Spleen (tissue), 7 donors: ENCODE measurements around the gene GMDS.

Experiments used
- POLR2A ChIP-seq, 3 donors: fragments of 450-650 bp; IDR thresholded peaks; one replicate each; pipeline ENCODE4 v1.5.1; 2017; ENCODE audit warnings: antibody characterized with exemption in 3 of 3, mild to moderate bottlenecking in 1 of 3
- TF ChIP-seq, protein P1 (sequence below), 11 experiments: fragments of 200-600 bp in 7 of 11; fragments of 450-650 bp in 4 of 11; sonication (generic) in 4 of 11; IDR thresholded peaks in 8 of 11; conservative IDR thresholded peaks in 3 of 11; 1 replicate in 7 of 11; 2 replicates in 4 of 11; pipeline versions ENCODE4 v1.4.0 to v1.8.0; 2016 to 2021; ENCODE audit warnings: antibody characterized with exemption in 11 of 11, inconsistent platforms in 4 of 11, mild to moderate bottlenecking in 1 of 11
- donor health status: DM: no; HTN: no; CAD: no; lungs with moderate emphysema.
- donor health status: DM: no; HTN: no; CAD: no.
- donor health status: DM: no; HTN: no; CAD: no.

DNA sequence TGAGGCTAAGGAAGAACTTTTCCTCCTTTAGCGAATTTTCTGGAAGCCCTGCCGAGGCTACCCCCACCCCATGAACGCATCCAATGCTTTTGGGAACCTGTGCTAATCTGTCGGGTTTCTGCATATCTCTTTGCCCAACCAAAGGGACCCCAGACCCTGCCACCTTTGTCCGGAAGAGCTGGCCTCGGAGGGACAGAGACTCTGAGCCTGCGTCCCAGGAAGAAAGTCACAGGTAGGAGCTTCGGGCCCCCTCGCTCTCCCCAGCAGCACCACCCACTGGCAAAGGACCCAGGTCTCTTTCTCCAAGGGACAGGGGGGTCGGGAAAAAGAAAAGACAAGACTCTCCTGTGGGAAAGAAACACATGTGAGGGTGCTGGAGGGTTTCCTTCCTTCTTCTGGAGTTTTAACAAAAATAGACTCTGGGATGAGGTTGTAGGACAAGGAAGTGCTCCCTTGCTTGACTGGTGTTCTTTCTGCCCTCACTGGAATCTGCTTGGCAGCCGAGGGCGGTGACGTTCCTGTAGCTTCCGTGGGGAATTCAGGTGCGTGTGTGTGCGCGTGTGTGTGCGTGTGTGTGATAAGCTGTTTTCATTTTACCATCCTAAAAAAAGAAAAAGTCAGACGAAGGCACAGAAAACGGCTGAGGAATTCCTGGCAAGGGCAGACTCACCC lies 652.0 kb downstream of the GMDS start:
- TF ChIP-seq POLR2A (IDR thresholded peaks at IDR 0.05) = no peak
- TF ChIP-seq, protein P1, sequence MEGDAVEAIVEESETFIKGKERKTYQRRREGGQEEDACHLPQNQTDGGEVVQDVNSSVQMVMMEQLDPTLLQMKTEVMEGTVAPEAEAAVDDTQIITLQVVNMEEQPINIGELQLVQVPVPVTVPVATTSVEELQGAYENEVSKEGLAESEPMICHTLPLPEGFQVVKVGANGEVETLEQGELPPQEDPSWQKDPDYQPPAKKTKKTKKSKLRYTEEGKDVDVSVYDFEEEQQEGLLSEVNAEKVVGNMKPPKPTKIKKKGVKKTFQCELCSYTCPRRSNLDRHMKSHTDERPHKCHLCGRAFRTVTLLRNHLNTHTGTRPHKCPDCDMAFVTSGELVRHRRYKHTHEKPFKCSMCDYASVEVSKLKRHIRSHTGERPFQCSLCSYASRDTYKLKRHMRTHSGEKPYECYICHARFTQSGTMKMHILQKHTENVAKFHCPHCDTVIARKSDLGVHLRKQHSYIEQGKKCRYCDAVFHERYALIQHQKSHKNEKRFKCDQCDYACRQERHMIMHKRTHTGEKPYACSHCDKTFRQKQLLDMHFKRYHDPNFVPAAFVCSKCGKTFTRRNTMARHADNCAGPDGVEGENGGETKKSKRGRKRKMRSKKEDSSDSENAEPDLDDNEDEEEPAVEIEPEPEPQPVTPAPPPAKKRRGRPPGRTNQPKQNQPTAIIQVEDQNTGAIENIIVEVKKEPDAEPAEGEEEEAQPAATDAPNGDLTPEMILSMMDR (IDR thresholded peaks at IDR 0.05 in 8 of 11, conservative IDR thresholded peaks at IDR 0.05 in 3 of 11) = no peak
